ENCODE measurements around the gene CNP. TPM values are rescaled to one million over a fixed set of nuclear protein-coding genes. Genes with fewer than 3 reads are reported as not detected.

Gene CNP
- 58.9 and 69.8 TPM in 2 replicates for total RNA-seq

GRCh38 chr17:41966463-41967140, at the start of gene CNP:
CNP (plus strand) TSS chr17:41966795; CDS start chr17:41966885, 90 bp downstream.

GRCh38 chr17:41918314-41919164, 48.1 kb upstream of the CNP start, which contains the start of gene ACLY:
ACLY (minus strand) TSS chr17:41918951; CDS start chr17:41913873, 5,078 bp downstream.

GRCh38 chr17:41930009-41930832, 36.4 kb upstream of the CNP start, which contains the start of gene ODAD4:
ODAD4 (plus strand) TSS chr17:41930617; CDS start chr17:41930724, 107 bp downstream.

GRCh38 chr17:42016941-42017865, 50.6 kb downstream of the CNP start, which contains the start of gene DNAJC7:
DNAJC7 (minus strand) TSS chr17:42017439; CDS start chr17:42017416, 23 bp downstream.

GRCh38 chr17:42019509-42020404, 53.2 kb downstream of the CNP start, which contains the start of gene NKIRAS2:
NKIRAS2 (plus strand) TSS chr17:42020090; CDS start chr17:42021578, 1,488 bp downstream.

Other genes starting within 250 kb of the CNP start
- gene HAP1, start 232.2 kb upstream of the CNP start, total RNA-seq: under 0.01 and 0.40 TPM in 2 replicates
- gene JUP, start 180.1 kb upstream of the CNP start, total RNA-seq: 118 and 240 TPM in 2 replicates
- gene P3H4, start 154.8 kb upstream of the CNP start, total RNA-seq: 97.5 and 116 TPM in 2 replicates
- gene FKBP10, start 153.8 kb upstream of the CNP start, total RNA-seq: 517 and 587 TPM in 2 replicates
- gene NT5C3B, start 130.6 kb upstream of the CNP start, total RNA-seq: 36.6 and 71.5 TPM in 2 replicates
- not detected in 2 replicates for gene KLHL10, start 129.0 kb upstream of the CNP start, total RNA-seq
- 16.3 and 23.9 TPM in 2 replicates for gene KLHL11, start 101.4 kb upstream of the CNP start, total RNA-seq
- 123 and 285 TPM in 2 replicates for gene ACLY, start 47.8 kb upstream of the CNP start, total RNA-seq
- 0.52 and 1.9 TPM in 2 replicates for gene ODAD4, start 36.2 kb upstream of the CNP start, total RNA-seq
- 52.6 and 63.4 TPM in 2 replicates for gene DNAJC7, start 50.6 kb downstream of the CNP start, total RNA-seq
- gene NKIRAS2, start 53.3 kb downstream of the CNP start, total RNA-seq: 45.0 and 47.1 TPM in 2 replicates
- 0.13 and 2.1 TPM in 2 replicates for gene C17orf113, start 83.8 kb downstream of the CNP start, total RNA-seq
- not detected in 2 replicates for gene ZNF385C, start 131.7 kb downstream of the CNP start, total RNA-seq
- 8.3 and 9.7 TPM in 2 replicates for gene DHX58, start 145.9 kb downstream of the CNP start, total RNA-seq
- gene KAT2A, start 154.6 kb downstream of the CNP start, total RNA-seq: 6.6 and 17.8 TPM in 2 replicates
- gene HSPB9, start 156.0 kb downstream of the CNP start, total RNA-seq: not detected in 2 replicates
- gene RAB5C, start 188.2 kb downstream of the CNP start, total RNA-seq: 113 and 126 TPM in 2 replicates
- not detected in 2 replicates for gene KCNH4, start 214.3 kb downstream of the CNP start, total RNA-seq
- gene HCRT, start 218.7 kb downstream of the CNP start, total RNA-seq: not detected in 2 replicates
- gene GHDC, start 227.7 kb downstream of the CNP start, total RNA-seq: 20.0 and 32.6 TPM in 2 replicates